ENCODE measurements around the gene TTC1. TPM values are rescaled to one million over a fixed set of nuclear protein-coding genes. Genes with fewer than 3 reads are reported as not detected.

Gene TTC1
- total and polyA plus RNA-seq, 3 experiments from 2014 or later = 66.4 to 99.8 (median 70.7) TPM

GRCh38 chr5:160033546-160034252 is 24.8 kb downstream of the TTC1 start:
- POLR2A ChIA-PET = no interaction called here
- Mint-ChIP-seq H3K36me3 (peaks cover 3 to 82% (median 18%) of the 10 kb centered on the region in 3 donors), H3K4me1 (peaks cover 15 to 45% (median 23%) of the 10 kb centered on the region in 3 donors), H3K9me3 (no peaks in the 10 kb centered on the region), H3K4me3 (no peak overlapping the region), H3K27me3 (no peaks in the 10 kb centered on the region), H3K27ac (peak overlapping the region in 1 of 8 donors; percentile 40)
- Histone ChIP-seq H3K27me3 (ENCODE audit: insufficient read depth, low read length, poor library complexity, severe bottlenecking) (no peaks in the 10 kb centered on the region), H3K9me3 (ENCODE audit: low read length) (no peaks in the 10 kb centered on the region), H3K36me3 (ENCODE audit: insufficient read depth, low read length) (peaks cover 7% of the 10 kb centered on the region), H3K4me3 (ENCODE audit: low read length) (no peak overlapping the region), H3K27ac (ENCODE audit: low read depth, low read length) (no peak overlapping the region), H3K4me1 (ENCODE audit: insufficient read depth, low read length) (no peaks in the 10 kb centered on the region)
- CTCF ChIA-PET = no interaction called here
- no peak for DNase-seq

GRCh38 chr5:160036243-160036642 is 27.3 kb downstream of the TTC1 start:
- peaks cover 7% of the 10 kb centered on the region for H3K36me3 ChIP-seq (ENCODE audit: insufficient read depth, low read length)
- no peaks in the 10 kb centered on the region for H3K27me3 ChIP-seq (ENCODE audit: insufficient read depth, low read length, poor library complexity, severe bottlenecking)
- no peak overlapping the region for H3K4me3 Mint-ChIP-seq
- no peaks in the 10 kb centered on the region for H3K9me3 Mint-ChIP-seq
- ChIA-PET POLR2A (no interaction called here), CTCF (interaction anchor here (1.2 kb wide), 1 partner anchor 14 kb away, joined by 8 read pairs; no protein-coding TSS in a partner anchor)
- DNase-seq = no peak
- H3K36me3 Mint-ChIP-seq = peaks cover 3 to 71% (median 16%) of the 10 kb centered on the region in 3 donors
- no peaks in the 10 kb centered on the region for H3K4me1 ChIP-seq (ENCODE audit: insufficient read depth, low read length)
- H3K4me1 Mint-ChIP-seq = peaks cover 10 to 27% (median 17%) of the 10 kb centered on the region in 3 donors
- no peak overlapping the region for H3K4me3 ChIP-seq (ENCODE audit: low read length)
- no peak overlapping the region for H3K27ac ChIP-seq (ENCODE audit: low read depth, low read length)
- H3K9me3 ChIP-seq (ENCODE audit: low read length) = no peaks in the 10 kb centered on the region
- H3K27ac Mint-ChIP-seq = peak overlapping the region in 2 of 8 donors; percentile 71 to 84
- no peaks in the 10 kb centered on the region for H3K27me3 Mint-ChIP-seq

- Mint-ChIP-seq H3K4me1 (peaks cover 10 to 27% (median 17%) of the 10 kb centered on the region in 3 donors), H3K27me3 (no peaks in the 10 kb centered on the region), H3K4me3 (no peak overlapping the region), H3K36me3 (peaks cover 3 to 73% (median 16%) of the 10 kb centered on the region in 3 donors), H3K27ac (no peak overlapping the region), H3K9me3 (no peaks in the 10 kb centered on the region)
- no peak overlapping the region for H3K27ac ChIP-seq (ENCODE audit: low read depth, low read length)
- POLR2A ChIA-PET = no interaction called here
- H3K4me1 ChIP-seq (ENCODE audit: insufficient read depth, low read length) = no peaks in the 10 kb centered on the region
- peaks cover 7% of the 10 kb centered on the region for H3K36me3 ChIP-seq (ENCODE audit: insufficient read depth, low read length)
- no peak for DNase-seq
- no peak overlapping the region for H3K4me3 ChIP-seq (ENCODE audit: low read length)
- no peaks in the 10 kb centered on the region for H3K9me3 ChIP-seq (ENCODE audit: low read length)
- H3K27me3 ChIP-seq (ENCODE audit: insufficient read depth, low read length, poor library complexity, severe bottlenecking) = no peaks in the 10 kb centered on the region
- CTCF ChIA-PET = interaction anchor here (1.2 kb wide), 1 partner anchor 15 kb away, joined by 8 read pairs; no protein-coding TSS in a partner anchor
These were observed 27.9 kb downstream of the TTC1 start for GRCh38 chr5:160036884-160037283.

GRCh38 chr5:160039810-160040470 is 31.0 kb downstream of the TTC1 start:
- Mint-ChIP-seq H3K9me3 (no peaks in the 10 kb centered on the region), H3K4me3 (no peak overlapping the region), H3K27ac (peak overlapping the region in 2 of 8 donors; percentile 8 to 36), H3K4me1 (peaks cover 2 to 9% (median 4%) of the 10 kb centered on the region in 3 donors), H3K27me3 (no peaks in the 10 kb centered on the region), H3K36me3 (peaks cover 3 to 75% (median 21%) of the 10 kb centered on the region in 3 donors)
- Histone ChIP-seq H3K9me3 (ENCODE audit: low read length) (no peaks in the 10 kb centered on the region), H3K4me1 (ENCODE audit: insufficient read depth, low read length) (no peaks in the 10 kb centered on the region), H3K27me3 (ENCODE audit: insufficient read depth, low read length, poor library complexity, severe bottlenecking) (no peaks in the 10 kb centered on the region), H3K4me3 (ENCODE audit: low read length) (no peak overlapping the region), H3K36me3 (ENCODE audit: insufficient read depth, low read length) (peaks cover 7% of the 10 kb centered on the region), H3K27ac (ENCODE audit: low read depth, low read length) (no peak overlapping the region)
- POLR2A ChIA-PET = no interaction called here
- no peak for DNase-seq
- CTCF ChIA-PET = no interaction called here

- H3K27me3 ChIP-seq (ENCODE audit: insufficient read depth, low read length, poor library complexity, severe bottlenecking) = no peaks in the 10 kb centered on the region
- H3K9me3 ChIP-seq (ENCODE audit: low read length) = no peaks in the 10 kb centered on the region
- Mint-ChIP-seq H3K9me3 (no peaks in the 10 kb centered on the region), H3K36me3 (peaks cover 3 to 74% (median 20%) of the 10 kb centered on the region in 3 donors), H3K4me3 (no peak overlapping the region), H3K4me1 (peaks cover under 1 to 6% (median 3%) of the 10 kb centered on the region in 3 donors), H3K27me3 (no peaks in the 10 kb centered on the region), H3K27ac (no peak overlapping the region)
- H3K4me3 ChIP-seq (ENCODE audit: low read length) = no peak overlapping the region
- ChIA-PET CTCF (no interaction called here), POLR2A (no interaction called here)
- DNase-seq = no peak
- H3K27ac ChIP-seq (ENCODE audit: low read depth, low read length) = no peak overlapping the region
- H3K4me1 ChIP-seq (ENCODE audit: insufficient read depth, low read length) = no peaks in the 10 kb centered on the region
- peaks cover 4% of the 10 kb centered on the region for H3K36me3 ChIP-seq (ENCODE audit: insufficient read depth, low read length)
These were observed 31.5 kb downstream of the TTC1 start for GRCh38 chr5:160040471-160040835.

GRCh38 chr5:160042671-160043070 is 33.7 kb downstream of the TTC1 start:
- no peak overlapping the region for H3K4me3 Mint-ChIP-seq
- H3K36me3 Mint-ChIP-seq = peaks cover 7 to 66% (median 25%) of the 10 kb centered on the region in 3 donors
- Histone ChIP-seq H3K27me3 (ENCODE audit: insufficient read depth, low read length, poor library complexity, severe bottlenecking) (no peaks in the 10 kb centered on the region), H3K9me3 (ENCODE audit: low read length) (no peaks in the 10 kb centered on the region), H3K4me1 (ENCODE audit: insufficient read depth, low read length) (no peaks in the 10 kb centered on the region), H3K27ac (ENCODE audit: low read depth, low read length) (no peak overlapping the region), H3K4me3 (ENCODE audit: low read length) (no peak overlapping the region), H3K36me3 (ENCODE audit: insufficient read depth, low read length) (peaks cover 11% of the 10 kb centered on the region)
- peaks cover 0 to 6% (median 4%) of the 10 kb centered on the region in 3 donors for H3K4me1 Mint-ChIP-seq
- ChIA-PET CTCF (interaction anchor here (1.3 kb wide), 1 partner anchor 21 kb away, joined by 3 read pairs; no protein-coding TSS in a partner anchor), POLR2A (no interaction called here)
- H3K27me3 Mint-ChIP-seq = no peaks in the 10 kb centered on the region
- H3K27ac Mint-ChIP-seq = no peak overlapping the region
- H3K9me3 Mint-ChIP-seq = no peaks in the 10 kb centered on the region
- DNase-seq = no peak

GRCh38 chr5:160044391-160044804 is 35.5 kb downstream of the TTC1 start:
- Mint-ChIP-seq H3K4me1 (peaks cover 0 to 8% (median 4%) of the 10 kb centered on the region in 3 donors), H3K27me3 (no peaks in the 10 kb centered on the region), H3K4me3 (no peak overlapping the region), H3K27ac (peak overlapping the region in 2 of 8 donors; percentile 13 to 64), H3K9me3 (no peaks in the 10 kb centered on the region), H3K36me3 (peaks cover 6 to 68% (median 27%) of the 10 kb centered on the region in 3 donors)
- Histone ChIP-seq H3K36me3 (ENCODE audit: insufficient read depth, low read length) (peaks cover 17% of the 10 kb centered on the region), H3K27me3 (ENCODE audit: insufficient read depth, low read length, poor library complexity, severe bottlenecking) (no peaks in the 10 kb centered on the region), H3K27ac (ENCODE audit: low read depth, low read length) (no peak overlapping the region), H3K9me3 (ENCODE audit: low read length) (no peaks in the 10 kb centered on the region), H3K4me3 (ENCODE audit: low read length) (no peak overlapping the region), H3K4me1 (ENCODE audit: insufficient read depth, low read length) (no peaks in the 10 kb centered on the region)
- CTCF ChIA-PET = no interaction called here
- DNase-seq = no peak
- POLR2A ChIA-PET = no interaction called here

GRCh38 chr5:160044967-160045366 is 36.0 kb downstream of the TTC1 start:
- Mint-ChIP-seq H3K4me3 (no peak overlapping the region), H3K9me3 (no peaks in the 10 kb centered on the region), H3K4me1 (peaks cover 0 to 8% (median 4%) of the 10 kb centered on the region in 3 donors), H3K36me3 (peaks cover 6 to 71% (median 27%) of the 10 kb centered on the region in 3 donors), H3K27me3 (no peaks in the 10 kb centered on the region), H3K27ac (peak overlapping the region in 1 of 8 donors; percentile 69)
- H3K9me3 ChIP-seq (ENCODE audit: low read length) = no peaks in the 10 kb centered on the region
- H3K27ac ChIP-seq (ENCODE audit: low read depth, low read length) = no peak overlapping the region
- no peak for DNase-seq
- POLR2A ChIA-PET = no interaction called here
- CTCF ChIA-PET = interaction anchor here (0.9 kb wide), 1 partner anchor 23 kb away, joined by 4 read pairs; no protein-coding TSS in a partner anchor
- H3K27me3 ChIP-seq (ENCODE audit: insufficient read depth, low read length, poor library complexity, severe bottlenecking) = no peaks in the 10 kb centered on the region
- peaks cover 23% of the 10 kb centered on the region for H3K36me3 ChIP-seq (ENCODE audit: insufficient read depth, low read length)
- no peaks in the 10 kb centered on the region for H3K4me1 ChIP-seq (ENCODE audit: insufficient read depth, low read length)
- no peak overlapping the region for H3K4me3 ChIP-seq (ENCODE audit: low read length)
